HEK293T (cell line): Measurements from ENCODE around the gene CAPN12.

Source experiments
- CTCF ChIA-PET: fragments of 350-600 bp; formaldehyde crosslinking; extraction: SDS; loops from one replicate; lab custom pipeline; 2021; ENCODE audit warnings: antibody characterized with exemption, inconsistent platforms; lab: Yijun Ruan, JAX
- POLR2A ChIA-PET: fragments of 350-600 bp; formaldehyde crosslinking; extraction: SDS; loops from one replicate; lab custom pipeline; 2020; ENCODE audit warnings: antibody characterized with exemption, inconsistent platforms; lab: Yijun Ruan, JAX
- DNase-seq: peaks from one replicate; pipeline ENCODE4 v3.0.0; 2012; ENCODE audit warnings: mixed read lengths; ENCODE audit errors: extremely low spot score
- ARNT ChIP-seq: fragments of 450-650 bp; IDR thresholded peaks from 2 replicates; pipeline ENCODE4 v1.6.1; 2017; ENCODE audit warnings: mild to moderate bottlenecking
- BHLHE40 ChIP-seq: fragments of 450-650 bp; IDR thresholded peaks from 2 replicates; pipeline ENCODE4 v1.6.1; 2016; ENCODE audit warnings: mild to moderate bottlenecking, moderate library complexity, borderline replicate concordance
- CTBP1 ChIP-seq: fragments of 450-650 bp; IDR thresholded peaks from 2 replicates; pipeline ENCODE4 v1.6.1; 2016; ENCODE audit warnings: borderline replicate concordance
- ELF4 ChIP-seq: fragments of 450-650 bp; IDR thresholded peaks from 2 replicates; pipeline ENCODE4 v1.6.1; 2017; ENCODE audit warnings: antibody characterized with exemption
- FOXA1 ChIP-seq: fragments of 450-650 bp; IDR thresholded peaks from 2 replicates; pipeline ENCODE4 v1.6.1; 2016; ENCODE audit warnings: mild to moderate bottlenecking
- FOXK2 ChIP-seq: fragments of 450-650 bp; IDR thresholded peaks from 2 replicates; pipeline ENCODE4 v1.6.1; 2016; ENCODE audit warnings: mild to moderate bottlenecking
- FOXM1 ChIP-seq: fragments of 450-650 bp; IDR thresholded peaks from 2 replicates; pipeline ENCODE4 v1.6.1; 2017; ENCODE audit warnings: mild to moderate bottlenecking, borderline replicate concordance
- HDGF ChIP-seq: fragments of 450-650 bp; IDR thresholded peaks from 2 replicates; pipeline ENCODE4 v1.6.1; 2017; ENCODE audit warnings: antibody characterized with exemption, borderline replicate concordance
- L3MBTL2 ChIP-seq: fragments of 450-650 bp; conservative IDR thresholded peaks from 2 replicates; pipeline ENCODE4 v1.6.1; 2016; ENCODE audit warnings: mild to moderate bottlenecking
- LEF1 ChIP-seq: fragments of 450-650 bp; IDR thresholded peaks from 2 replicates; pipeline ENCODE4 v1.6.1; 2017; ENCODE audit warnings: mild to moderate bottlenecking, borderline replicate concordance
- NFRKB ChIP-seq: fragments of 450-650 bp; IDR thresholded peaks from 2 replicates; pipeline ENCODE4 v1.6.1; 2016; ENCODE audit warnings: mild to moderate bottlenecking, moderate library complexity
- SP1 ChIP-seq: fragments of 450-650 bp; IDR thresholded peaks from 2 replicates; pipeline ENCODE4 v1.6.1; 2017
- SUZ12 ChIP-seq: fragments of 450-650 bp; IDR thresholded peaks from 2 replicates; pipeline ENCODE4 v1.6.1; 2016; ENCODE audit warnings: mild to moderate bottlenecking
- TARDBP ChIP-seq: fragments of 450-650 bp; IDR thresholded peaks from 2 replicates; pipeline ENCODE4 v1.6.1; 2016
- ZNF384 ChIP-seq: fragments of 450-650 bp; IDR thresholded peaks from 2 replicates; pipeline ENCODE4 v1.6.1; 2016
- TF ChIP-seq, protein P1 (sequence below): fragments of 450-650 bp; IDR thresholded peaks from 2 replicates; pipeline ENCODE4 v1.6.1; 2016

CAPN12 gene

DNA sequence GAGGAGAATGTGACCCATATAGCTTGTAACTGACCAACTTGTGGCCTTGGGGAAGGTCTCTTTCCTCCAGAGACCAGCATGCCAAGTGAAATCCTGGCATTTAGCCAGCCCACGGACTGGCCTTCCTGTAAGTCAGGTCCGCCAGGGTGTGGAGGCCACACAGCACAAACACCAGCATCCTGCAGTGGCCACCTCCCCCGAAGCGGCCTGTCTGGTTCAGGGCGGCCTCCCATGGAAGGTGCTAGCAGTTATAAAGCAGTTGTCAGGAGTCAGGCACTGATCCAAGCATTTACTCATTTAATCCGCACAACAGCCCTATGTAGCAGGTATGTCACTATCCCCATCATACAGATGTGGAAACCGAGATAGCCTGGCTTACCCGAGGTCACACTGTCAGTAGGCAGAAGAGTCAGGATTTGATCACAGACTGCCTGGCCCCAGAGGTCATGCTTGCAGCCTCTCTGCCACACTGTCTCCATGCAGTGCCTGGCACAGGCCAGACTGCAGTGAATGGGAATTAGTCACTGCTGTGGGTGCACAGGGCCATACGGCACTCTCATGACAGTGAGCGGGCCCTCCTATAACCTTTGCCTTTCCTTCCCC, 36.7 kb downstream of the CAPN12 start:
- TF ChIP-seq CTBP1 = no peak
- TF ChIP-seq HDGF = no peak
- no peak for TF ChIP-seq SUZ12
- no peak for TF ChIP-seq FOXK2
- TF ChIP-seq BHLHE40 = no peak
- TF ChIP-seq TARDBP = no peak
- TF ChIP-seq LEF1 = no peak
- TF ChIP-seq FOXA1 = no peak
- TF ChIP-seq, protein P1, sequence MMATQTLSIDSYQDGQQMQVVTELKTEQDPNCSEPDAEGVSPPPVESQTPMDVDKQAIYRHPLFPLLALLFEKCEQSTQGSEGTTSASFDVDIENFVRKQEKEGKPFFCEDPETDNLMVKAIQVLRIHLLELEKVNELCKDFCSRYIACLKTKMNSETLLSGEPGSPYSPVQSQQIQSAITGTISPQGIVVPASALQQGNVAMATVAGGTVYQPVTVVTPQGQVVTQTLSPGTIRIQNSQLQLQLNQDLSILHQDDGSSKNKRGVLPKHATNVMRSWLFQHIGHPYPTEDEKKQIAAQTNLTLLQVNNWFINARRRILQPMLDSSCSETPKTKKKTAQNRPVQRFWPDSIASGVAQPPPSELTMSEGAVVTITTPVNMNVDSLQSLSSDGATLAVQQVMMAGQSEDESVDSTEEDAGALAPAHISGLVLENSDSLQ = no peak
- TF ChIP-seq L3MBTL2 = no peak
- no peak for TF ChIP-seq FOXM1
- TF ChIP-seq SP1 = no peak
- DNase-seq = no peak
- CTCF ChIA-PET = no interaction called here
- POLR2A ChIA-PET = no interaction called here

DNA sequence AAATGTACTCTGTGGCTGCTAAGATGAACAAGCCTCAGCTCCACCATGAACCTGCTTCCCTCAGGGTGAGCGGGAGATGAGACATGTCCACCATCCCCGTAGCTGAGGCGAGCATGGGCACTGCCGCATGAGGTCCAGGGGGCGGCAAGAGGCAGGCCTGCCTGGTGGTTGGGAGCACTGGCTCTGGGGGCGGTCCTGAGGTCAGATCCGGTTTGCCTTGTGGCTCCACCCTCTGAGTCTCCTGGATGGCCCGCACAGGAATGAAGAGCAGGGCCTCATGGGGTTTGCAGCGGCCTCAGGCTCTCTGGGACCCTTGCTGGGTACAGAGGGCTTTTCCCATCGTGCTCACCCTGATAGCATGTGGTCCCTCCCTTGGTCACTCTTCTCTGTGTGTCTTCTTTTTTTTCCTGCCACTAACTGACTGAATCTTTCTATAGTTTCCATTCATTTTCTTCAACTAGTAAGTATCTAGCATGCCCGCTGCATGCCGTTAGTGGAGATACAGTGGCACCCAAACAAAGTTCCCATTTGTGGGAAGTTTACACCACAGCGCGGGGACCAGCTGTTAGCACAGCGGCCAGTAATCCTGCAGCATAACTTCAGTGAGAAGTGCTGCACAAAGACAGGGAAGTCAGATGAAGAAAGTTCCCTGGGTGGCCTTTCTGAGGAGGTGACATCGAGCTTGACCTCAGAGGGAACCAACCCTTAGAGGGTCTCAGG, 37.3 kb downstream of the CAPN12 start:
- DNase-seq = no peak
- POLR2A ChIA-PET = no interaction called here
- CTCF ChIA-PET = interaction anchor here (0.6 kb wide), 1 partner anchor 36 kb away, joined by 4 read pairs; no protein-coding TSS in a partner anchor
- TF ChIP-seq SP1 (no peak), LEF1 (no peak), SUZ12 (no peak)

DNA sequence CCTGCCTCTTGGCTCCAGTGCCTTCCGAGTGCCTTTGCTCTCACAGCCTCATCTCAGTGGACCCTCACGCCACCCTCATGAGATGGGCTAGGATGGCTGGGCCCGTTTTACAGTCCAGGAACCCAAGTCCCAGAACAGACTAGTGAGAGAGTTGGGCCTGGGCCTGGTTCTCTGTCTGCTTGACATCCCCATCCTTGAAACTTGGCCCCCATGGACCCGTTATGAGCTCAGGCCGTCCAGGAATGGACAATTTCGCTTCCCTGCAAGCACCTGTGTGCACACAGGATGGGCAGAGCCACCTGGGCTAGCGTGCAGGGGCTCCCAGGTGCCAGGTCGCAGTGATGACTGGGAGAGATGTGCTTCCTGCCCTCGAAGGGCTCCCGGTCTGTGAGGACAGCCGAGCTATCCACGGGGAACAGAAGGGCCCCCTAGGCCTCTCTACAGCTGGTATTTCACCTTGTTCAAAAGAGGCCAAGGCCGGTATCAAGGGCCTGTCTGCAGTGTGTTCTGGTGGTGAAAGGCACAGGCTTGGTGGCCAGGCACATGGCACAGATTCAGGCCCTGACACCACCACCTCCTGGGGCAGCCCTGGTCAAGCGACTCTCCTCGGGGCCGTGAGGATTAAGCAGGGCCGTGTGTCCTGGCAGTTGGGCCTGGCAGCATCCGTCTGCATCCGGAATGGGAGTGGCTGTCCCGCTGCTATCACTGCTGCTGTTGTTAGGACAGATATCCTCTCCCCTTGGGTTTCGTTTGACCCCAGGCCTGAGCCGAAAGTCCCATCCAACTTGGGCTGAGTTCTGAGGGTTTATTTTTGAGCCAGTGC, 38.9 kb downstream of the CAPN12 start:
- DNase-seq = no peak
- ChIA-PET CTCF (no interaction called here), POLR2A (no interaction called here)
- TF ChIP-seq, protein P1 = no peak
- no peak for TF ChIP-seq NFRKB
- no peak for TF ChIP-seq FOXK2
- TF ChIP-seq LEF1 = no peak
- no peak for TF ChIP-seq ARNT
- TF ChIP-seq SP1 = no peak
- no peak for TF ChIP-seq BHLHE40
- TF ChIP-seq ZNF384 = no peak
- no peak for TF ChIP-seq SUZ12
- no peak for TF ChIP-seq ELF4
- TF ChIP-seq FOXA1 = no peak
- no peak for TF ChIP-seq TARDBP

DNA sequence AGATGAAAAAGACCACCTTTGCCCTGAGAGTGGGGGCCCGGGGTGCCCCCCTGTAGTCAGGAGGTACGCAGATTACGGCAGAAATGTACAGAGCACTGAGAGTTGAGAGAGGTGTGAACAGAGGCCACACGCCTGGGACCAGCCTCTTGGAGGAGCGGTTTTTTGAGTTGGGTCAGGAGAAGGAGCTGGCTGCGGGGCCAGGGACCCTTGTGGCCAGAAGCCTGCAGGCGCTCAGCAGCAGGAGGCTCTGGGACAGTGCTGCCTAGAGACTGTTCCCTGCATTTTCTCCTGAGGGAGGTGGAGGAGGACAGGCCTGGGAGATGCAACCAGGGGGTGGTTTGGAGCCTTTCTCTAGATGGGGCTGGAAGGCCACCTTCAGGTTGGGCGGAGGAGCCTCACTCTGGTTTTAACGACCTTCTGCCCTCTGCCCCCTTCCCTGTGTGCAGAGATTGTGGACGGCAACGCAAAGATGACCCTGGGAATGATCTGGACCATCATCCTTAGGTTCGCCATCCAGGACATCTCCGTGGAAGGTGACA, 39.7 kb downstream of the CAPN12 start:
- ChIA-PET POLR2A (no interaction called here), CTCF (interaction anchor here (0.7 kb wide), 1 partner anchor 19 kb away, joined by 3 read pairs; no protein-coding TSS in a partner anchor)
- DNase-seq = no peak
- TF ChIP-seq SUZ12 (no peak), FOXK2 (no peak), FOXA1 (no peak), NFRKB (no peak), LEF1 (no peak), TARDBP (no peak), ELF4 (no peak), L3MBTL2 (no peak), FOXM1 (no peak), HDGF (no peak), ZNF384 (no peak), SP1 (no peak), CTBP1 (no peak), ARNT (no peak), BHLHE40 (no peak)
- TF ChIP-seq, protein P1 = no peak

DNA sequence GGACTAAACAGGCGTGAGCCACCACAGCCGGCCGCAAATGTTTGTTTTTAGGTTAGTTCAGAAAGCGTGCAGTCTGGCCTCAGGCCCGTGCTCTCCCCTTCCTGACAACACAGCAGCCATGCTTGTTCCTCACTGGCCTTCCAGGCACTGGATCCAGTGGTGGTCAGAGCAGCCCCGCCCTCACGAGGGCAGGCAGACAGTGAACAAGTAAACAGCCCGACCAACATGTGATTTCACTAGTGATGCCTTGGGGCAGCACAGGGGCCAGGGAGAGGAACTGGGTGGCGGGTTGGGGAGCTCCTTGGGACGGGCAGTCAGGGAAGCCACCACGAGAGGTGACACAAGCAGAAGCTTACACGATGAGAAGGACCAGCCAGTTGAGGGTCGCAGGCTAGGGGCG, 40.8 kb downstream of the CAPN12 start:
- ChIA-PET CTCF (interaction anchor here (0.6 kb wide), 1 partner anchor 159 kb away, joined by 3 read pairs; no protein-coding TSS in a partner anchor), POLR2A (no interaction called here)
- TF ChIP-seq NFRKB (no peak), SUZ12 (no peak), L3MBTL2 (no peak), ZNF384 (no peak), ARNT (no peak), FOXA1 (no peak), CTBP1 (no peak)
- TF ChIP-seq, protein P1 = no peak
- no peak for DNase-seq
